HG02623 (cell line): ENCODE measurements around the gene JAKMIP1.
"Not testable (repeated sequence)": the region's sequence is repeated elsewhere in the genome, so short reads cannot be mapped to it uniquely, and the experiment has no call there.

ENCODE experiments used
- ATAC-seq: cut with Tn5 transposase; IDR thresholded peaks from one replicate; pipeline ENCODE4 v1.9.1; 2021; ENCODE audit warnings: moderate library complexity; ENCODE audit not compliant: unreplicated experiment

The JAKMIP1 gene

DNA sequence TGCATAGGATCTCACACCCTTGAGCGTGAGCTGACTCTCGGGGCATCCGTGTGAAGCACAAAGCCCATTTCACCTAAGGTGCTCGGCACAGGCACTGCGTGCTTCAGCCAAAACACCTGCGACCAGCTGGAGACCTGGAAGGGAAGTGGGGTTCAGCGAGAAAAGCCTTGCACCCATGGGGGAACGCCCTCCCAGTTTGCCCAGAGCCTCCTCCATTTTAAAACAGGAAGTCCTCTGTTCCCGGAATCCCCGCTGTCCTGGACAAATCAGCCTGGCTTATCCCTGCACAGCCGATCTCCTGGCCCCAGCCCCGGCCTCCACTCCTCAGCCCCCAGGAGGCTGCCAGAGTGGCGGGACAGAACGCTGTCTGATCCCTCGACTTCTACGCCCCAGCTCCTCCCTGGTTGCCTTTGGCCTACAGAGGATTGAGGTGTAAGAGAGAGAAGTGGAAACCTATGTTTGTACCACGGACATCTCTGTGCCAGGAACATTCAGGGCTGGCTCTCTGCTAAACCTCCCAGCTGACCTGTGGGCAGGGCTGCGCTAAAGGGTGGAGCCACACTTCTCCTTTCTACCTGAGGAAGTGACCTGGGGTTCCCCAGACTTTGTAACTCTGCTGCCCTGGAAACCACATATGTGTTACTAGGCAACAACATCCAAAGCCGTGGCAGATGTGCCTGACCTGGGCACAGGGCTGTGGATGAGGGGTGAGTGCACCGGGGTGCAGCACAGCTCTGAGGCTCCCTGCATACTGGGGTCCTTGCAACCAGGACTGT is 178.3 kb downstream of the JAKMIP1 start:
- no peak for ATAC-seq

DNA sequence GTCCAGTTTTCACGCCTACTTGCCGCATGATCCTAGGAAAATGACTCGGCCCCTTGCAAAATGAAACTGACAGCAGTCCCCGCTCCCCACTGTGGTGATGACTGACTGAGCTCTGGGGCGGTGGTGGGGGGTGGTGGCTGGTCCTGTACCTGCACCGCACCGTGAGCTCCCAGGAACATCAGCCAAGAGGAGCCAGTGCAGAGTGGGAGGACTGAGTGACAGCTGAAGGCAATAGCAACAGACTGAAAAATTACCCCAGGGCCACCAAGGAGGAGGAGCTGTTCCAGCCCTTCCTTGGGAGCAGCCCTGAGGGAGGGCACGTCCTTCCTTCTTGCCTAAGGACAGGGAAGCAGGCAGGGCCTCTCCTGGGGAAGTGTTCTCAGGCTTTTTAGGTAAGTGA is 179.7 kb downstream of the JAKMIP1 start:
- ATAC-seq: no peak

DNA sequence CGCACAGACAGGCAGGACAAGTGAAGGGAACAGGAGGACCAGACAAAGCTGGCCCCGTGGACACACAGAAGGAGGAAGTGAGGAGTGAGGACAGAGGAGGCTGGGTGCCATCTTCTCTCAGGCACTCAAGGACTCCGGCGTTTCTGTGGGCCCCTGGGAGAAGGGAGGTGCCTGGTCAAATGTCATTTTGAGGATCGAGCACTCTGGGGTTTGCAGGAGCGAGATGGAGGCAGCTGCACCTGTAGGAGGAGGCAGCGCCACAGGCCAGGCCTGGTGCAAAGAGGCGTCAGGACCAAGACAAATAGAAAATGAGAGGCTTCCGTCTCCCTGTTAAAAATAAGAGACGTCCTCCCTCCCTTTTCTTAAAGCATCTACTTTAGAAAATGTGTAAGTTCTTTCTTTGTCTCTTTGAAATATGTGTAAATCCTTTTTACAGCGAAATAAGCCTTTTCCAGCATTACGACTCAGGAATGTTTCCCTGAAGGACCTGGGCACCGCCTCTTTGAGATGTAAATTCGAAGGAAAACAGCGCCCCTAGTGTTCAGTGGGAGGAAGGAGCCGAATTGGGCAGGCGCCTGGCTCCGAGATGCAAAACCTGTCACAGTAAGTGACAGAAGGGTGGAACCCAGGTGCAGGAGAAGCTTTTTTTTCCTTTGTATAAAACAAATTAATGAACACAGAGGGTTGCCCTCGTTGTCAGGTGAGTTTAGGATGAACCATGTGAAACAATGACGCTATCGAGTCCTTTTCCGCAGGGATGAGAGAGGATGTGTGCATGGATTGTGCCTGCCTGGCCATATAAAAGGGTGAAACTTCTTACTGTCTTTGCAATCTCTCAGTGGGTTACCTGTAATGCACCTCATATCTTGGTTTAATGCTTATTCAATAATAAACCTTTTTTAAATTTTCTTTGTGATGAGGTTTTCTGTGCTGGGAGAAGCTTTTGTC is 180.8 kb downstream of the JAKMIP1 start:
- ATAC-seq: no peak

DNA sequence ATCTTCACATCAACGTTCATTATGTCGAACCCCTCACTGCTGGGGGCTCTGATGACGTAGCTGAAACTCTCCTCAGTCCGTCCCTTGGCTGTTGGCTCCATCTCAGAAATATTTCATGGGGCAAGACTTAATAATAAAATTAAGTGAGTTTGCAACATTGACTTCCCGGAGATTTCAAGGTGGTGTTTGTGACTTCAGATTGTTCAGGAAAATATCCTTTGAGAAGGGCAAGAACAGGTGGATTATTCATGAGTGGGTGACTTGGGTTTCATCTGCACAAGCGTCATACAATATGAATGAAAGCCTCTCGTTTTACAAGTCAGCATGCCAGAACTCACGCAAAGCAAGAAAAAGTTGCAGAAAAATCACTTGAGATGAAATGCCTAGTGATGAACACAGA is 182.0 kb downstream of the JAKMIP1 start, which contains the start of gene C4orf50:
TSS of gene C4orf50 (minus strand) at position 101 of the 400 bp plus-strand sequence.
- no peak for ATAC-seq

DNA sequence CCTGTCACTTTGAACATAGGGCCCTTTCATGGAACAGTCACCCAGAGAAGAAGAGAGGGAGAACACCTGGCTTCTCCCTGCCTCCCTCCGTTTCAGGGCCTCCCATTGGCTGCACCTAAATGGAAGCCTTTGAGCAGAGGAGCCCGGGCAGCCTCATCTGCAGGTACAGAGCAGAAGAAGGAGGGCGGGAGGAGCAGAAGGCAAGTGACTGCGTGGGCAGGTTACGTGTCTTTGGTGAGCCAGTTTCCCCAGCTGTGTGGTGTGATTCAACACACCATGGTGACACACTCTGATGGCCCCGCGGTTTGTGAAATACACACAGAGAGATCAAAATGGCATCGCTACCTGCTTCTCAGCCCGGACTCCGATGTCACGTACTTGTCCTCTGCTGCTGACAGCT is 182.5 kb downstream of the JAKMIP1 start:
- ATAC-seq: no peak

DNA sequence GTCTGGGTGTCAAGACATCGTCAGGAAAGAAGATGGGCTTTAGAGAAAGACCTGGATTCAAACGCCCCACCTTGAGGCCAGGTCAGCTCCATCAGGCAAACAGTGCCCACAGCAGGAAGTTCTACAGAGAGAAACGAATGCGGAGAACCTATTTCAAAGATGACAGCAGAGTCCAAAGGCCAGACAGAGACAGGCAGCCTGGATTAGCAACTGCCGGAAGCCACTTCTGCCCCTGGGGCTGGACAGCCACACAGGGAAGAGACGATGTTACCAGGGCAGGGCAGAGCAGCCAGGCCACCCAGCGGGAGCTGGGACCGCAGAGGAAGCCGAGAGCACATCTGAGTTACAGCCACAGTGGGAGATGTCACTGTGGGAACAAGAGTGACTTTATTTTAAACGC is 183.3 kb downstream of the JAKMIP1 start:
- ATAC-seq: no peak

DNA sequence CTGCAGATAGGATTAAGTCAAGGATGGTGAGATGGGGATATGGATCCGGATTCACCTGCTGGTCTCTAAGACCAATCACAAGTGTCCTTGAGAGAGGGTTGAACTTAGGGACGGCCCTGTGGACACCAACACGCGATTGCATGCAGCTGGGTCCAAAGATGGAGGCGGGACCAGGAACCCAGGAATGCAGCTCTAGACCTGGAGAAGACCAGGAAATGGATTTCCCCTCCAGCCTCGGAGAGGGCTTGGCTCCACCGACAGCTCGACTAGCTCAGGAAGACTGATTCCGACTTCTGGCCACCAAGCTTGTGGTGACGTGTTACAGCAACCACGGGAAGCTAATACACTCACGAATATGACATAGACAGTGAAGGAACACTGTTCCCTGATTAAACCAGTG is 186.8 kb downstream of the JAKMIP1 start:
- no peak for ATAC-seq

DNA sequence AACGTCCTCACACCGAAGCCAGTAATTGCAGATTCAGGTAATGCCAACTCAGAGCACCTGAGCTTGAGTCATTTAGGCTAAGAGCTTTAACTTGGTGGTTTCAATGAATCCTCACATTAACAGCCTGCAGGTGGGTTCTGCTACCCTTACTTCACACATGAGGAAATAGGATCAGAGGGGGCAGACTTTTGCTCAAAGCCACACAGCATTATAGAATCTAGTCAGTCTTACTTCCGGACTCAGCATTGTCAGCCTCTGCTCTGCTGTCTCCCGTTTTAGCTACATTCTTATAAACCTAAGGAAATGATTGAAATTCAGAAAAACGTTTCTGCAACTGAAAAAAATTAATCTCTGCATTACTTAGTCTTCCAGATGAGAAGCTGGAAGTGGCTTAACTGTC is 188.1 kb downstream of the JAKMIP1 start:
- ATAC-seq: no peak

DNA sequence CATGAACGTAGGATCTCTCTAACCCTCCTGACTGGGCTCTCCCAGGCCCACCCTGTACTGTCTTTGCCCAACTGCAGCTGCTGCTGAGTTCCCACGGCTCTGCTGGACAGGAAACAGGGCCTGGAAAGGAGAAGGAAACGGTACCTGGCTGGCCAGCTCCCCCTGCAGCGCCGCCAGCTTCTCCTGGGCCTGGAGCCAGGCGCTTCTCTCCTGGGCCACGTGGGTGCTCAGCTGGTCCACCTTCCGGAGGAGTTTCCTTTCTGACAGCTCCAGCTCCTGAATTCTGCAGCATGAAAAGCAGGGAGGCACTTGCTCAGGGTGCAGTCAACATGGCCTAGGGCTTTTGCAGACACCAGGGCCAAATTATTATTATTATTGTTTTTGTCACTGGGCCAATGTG is 188.7 kb downstream of the JAKMIP1 start:
- ATAC-seq: no peak

DNA sequence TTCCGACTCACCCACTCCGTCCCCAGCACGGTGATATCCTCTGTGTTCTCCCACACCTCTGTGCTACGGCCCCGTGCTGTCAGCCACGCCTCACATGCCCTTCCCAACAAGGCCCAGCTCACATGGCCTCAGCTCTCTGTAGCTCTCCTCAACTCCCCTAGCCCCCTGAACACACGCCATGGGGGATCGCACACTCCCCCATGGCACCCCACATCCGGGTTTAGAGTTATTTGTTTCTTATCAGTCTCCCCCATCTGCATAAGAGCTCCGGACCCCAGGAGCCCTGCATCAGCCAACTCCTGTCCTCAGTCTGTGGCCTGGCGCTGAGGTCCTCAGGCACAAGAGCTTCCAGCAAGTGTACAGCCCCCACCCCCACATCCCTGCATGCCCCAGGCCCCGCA is 189.1 kb downstream of the JAKMIP1 start:
- ATAC-seq: no peak

DNA sequence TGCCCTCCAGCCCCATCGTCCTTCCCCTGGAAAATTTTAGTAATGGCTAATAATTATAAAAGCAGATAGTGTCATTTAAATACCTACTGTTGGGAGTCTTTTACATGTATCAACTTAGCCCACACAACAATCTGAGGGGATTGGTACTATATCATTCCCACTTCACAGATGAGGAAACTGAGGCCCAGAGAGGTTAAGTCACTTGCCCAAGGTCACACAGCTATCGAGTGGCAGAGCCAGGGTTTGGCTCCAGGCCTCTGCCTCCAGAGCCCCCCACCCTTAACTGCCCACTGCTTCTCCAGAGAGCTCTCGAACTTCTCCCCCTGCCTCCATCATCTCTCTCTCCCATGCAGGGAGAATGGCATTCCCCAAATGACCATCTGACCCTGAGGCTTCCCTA is 189.6 kb downstream of the JAKMIP1 start:
- ATAC-seq: no peak

DNA sequence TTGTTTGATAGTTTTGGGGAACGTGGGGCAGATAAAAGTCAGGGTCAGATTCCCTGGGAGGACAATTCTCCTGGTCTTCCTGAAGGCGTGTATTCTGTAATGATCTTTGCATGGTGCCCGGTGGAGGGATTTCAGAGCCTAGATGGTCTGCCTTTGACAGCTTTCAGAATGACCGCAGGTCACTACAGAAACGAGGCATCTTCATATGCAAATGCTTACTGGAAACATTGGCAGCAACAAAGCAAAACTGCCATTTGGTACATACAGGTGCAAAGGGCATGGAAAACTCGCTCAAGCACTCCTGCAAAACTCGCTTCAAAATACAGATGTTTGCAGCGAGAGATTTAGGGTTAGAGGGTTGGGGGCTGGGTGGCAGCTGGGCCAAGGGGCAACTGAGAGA is 190.9 kb downstream of the JAKMIP1 start:
- no peak for ATAC-seq

DNA sequence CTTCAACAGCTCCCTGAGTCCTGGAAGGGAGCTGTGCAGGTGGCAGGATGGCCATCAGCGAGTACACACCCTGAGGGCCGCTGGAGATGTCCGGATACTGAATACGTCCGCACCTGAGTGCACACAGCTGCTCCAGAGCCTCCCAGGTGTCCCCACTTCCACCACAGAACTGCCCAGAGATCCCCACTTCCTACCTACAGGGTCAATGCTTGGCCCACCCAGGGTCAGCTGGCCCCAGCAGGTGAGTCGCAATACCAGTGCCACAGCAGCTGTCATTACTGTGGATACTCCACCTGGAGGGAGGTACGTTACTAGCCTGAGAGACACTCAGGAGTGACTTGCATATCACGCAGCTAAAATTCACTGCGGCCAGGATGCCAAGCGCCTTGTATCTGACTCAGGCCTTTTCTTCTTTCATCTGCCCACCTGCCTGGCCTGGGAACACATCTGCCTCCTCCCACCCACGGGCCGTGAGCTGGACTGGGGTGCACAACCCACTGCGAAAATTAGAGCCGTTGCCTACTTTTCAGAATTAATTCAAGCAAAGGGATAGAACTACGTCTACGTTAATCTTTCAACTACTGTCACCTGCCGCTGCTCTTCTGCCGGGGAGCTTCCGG is 191.5 kb downstream of the JAKMIP1 start:
- no peak for ATAC-seq

DNA sequence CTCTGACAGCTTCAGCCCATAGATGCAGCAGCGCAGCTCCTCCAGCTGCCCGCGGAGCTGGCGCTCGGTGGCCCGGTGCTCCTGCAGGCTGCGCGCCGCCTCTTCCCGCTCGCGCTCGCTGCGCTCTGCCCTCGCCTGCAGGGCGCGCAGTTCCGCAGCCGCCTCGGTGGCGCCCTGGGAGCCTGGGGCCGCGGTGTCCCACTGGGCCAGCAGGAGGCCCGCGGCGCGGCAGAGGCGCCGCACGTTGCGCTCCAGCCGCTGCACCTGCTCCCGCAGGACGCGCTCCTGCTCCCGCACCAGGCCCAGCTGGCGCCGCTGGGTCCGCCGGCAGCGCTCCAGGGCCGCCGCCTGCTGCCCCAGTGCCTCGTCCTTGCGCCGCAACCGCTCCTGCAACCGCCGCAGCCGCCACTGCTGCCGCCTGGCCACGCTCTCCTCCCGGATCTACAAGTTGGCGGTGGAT is 192.2 kb downstream of the JAKMIP1 start:
- ATAC-seq: no peak

DNA sequence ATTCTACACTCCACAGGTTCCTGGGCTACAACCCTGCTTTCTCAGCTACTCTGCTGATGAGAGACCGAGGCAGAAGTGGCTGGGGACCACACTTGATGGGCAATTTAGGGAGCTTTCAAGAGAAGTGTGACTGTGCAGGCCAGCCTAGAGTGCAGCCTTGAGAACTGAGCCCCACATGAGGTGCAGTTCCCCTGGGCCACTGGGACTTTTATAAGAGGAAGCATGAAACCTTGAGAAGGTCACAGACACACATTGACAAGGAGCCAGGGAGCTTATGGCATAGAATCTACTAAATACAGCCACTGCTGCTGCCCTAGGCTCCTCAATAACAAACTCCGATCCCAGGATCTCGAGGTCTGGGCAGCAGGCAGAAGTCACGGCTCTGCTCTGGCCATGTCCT is 195.2 kb downstream of the JAKMIP1 start:
- ATAC-seq: no peak

DNA sequence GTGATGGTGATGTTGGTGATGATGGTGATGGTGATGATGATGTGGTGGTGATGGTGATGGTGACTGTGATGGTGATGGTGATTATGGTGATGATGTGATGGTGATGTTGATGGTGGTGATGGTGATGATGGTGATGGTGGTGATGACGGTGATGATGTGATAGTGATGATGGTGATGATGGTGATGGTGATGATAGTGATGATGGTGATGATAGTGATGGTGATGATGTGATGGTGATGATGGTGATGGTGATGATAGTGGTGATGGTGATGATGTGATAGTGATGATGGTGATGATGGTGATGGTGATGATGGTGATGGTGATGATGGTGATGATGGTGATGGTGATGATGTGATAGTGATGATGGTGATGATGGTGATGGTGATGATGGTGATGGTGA is 196.9 kb downstream of the JAKMIP1 start:
- not testable (repeated sequence) for ATAC-seq

DNA sequence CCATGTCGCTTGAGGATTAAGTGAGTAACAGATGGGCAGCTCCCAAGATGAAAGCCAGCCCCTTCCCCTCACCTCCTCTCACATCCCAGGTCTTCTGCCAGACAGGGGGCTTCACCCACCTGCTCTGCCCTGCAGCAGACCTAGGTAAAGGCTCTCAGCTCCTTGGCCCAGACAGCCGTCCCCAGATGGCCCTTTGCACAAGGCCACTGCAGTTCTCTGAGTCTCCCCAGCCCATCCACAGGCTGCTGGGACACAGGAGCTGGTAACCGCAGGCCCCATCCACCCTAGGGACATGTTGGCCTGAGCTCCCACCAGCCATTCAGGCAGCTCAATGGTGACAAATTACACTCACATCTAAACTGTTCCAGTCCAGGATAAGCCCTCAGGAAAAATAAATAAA is 197.4 kb downstream of the JAKMIP1 start:
- no peak for ATAC-seq

DNA sequence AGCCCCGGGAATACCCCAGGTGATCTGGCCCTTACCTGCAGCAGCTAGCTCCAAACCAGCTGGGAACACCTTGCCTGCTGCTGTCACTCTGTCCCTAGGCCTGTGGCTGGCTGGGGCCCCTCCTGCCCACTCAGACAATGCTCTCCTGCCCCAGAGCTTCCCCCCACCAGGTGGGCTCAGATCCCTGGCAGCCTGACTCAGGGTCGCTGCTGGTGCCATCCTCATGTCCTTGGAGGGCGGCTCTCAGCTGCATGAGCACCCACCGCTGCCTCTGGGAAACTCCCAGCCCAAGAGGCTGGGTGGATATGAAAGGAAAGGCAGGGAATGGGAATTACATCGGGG is 197.9 kb downstream of the JAKMIP1 start:
- no peak for ATAC-seq

DNA sequence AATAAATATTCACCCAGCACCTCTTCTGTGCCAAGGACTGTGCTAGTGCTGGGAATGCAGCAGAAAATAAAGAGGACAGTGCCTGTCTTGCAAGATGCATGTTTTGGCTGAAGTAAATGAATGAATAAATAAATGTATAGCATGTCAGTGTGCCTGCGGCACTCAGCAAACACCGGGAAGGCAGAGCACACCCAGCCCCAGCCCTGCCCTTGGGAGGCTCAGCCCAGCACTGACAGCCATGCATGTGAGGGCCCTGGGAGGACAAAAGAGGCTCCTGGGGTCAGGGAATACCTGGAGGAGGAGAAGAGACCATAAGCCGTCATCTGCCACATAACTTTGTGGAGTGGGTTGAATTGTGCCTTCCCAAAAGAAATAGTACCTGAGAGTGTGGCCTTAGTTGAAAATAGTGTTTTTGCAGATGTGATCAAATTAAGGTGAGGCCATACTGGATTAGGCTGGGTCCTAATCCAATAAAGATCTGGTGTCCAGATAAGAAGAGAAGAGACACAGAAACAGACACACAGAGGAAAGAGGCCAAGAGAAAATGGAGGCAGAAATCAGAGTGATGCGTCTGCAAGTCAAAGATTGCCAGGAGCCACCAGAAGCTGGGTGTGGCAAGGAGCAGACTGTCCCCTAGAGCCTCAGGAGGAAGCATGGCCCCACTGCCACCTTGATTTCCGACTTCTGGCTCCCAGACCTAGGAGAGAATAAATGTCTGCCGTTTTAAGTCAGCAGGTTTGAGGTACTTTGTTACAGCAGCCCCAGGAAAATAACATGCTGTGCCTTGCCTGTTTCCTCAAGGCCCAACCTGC is 198.5 kb downstream of the JAKMIP1 start:
- ATAC-seq: no peak

DNA sequence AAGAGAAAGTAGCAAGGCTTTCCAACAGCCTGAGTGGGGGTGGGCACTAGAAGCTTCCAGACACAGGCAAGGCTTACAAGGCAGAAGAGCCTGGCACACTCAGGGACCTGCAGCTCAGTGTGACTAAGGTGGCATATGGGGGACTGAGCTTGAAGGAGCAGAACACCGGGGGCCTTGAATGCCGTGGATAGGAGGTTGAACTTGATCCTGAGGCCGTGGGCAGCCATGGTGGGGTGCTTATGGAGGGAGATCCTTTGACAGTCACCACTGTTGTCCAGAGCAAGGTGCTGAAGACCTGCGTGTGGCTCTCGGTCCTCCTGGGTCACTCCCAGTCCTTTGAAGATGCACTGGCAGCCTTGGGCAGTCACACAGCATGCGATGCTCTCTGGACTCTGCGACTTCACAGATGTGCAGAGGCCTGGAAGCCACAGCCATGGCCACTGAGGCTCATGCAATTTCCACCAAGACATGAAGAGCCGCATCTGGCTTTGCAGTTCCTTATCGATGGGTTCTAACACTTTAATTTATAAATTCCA is 200.5 kb downstream of the JAKMIP1 start:
- no peak for ATAC-seq
